GM21515 (cell line): ENCODE results near the gene GYS1.

Source experiments
- ATAC-seq: cut with Tn5 transposase; IDR thresholded peaks from one replicate; pipeline ENCODE4 v1.9.1; 2021; ENCODE audit not compliant: unreplicated experiment

Gene GYS1

GRCh38 chr19:48965040-48965805 is 27.9 kb downstream of the GYS1 start, which contains the start of gene FTL:
Gene FTL (plus strand): TSS chr19:48965309. CDS start chr19:48965508, 199 bp downstream.
- ATAC-seq, result peak; percentile 50

- no peak for ATAC-seq
Measured at GRCh38 chr19:48964205-48965039, 28.7 kb downstream of the GYS1 start.

- peak; percentile 24 for ATAC-seq
Measured at GRCh38 chr19:48963371-48964204, 29.5 kb downstream of the GYS1 start.

GRCh38 chr19:48962849-48963165 is 30.3 kb downstream of the GYS1 start:
- no peak for ATAC-seq

- no peak for ATAC-seq
Measured at GRCh38 chr19:48962029-48962848, 30.9 kb downstream of the GYS1 start.

GRCh38 chr19:48961673-48962028 is 31.5 kb downstream of the GYS1 start:
- no peak for ATAC-seq

GRCh38 chr19:48961051-48961649 is 32.0 kb downstream of the GYS1 start:
- ATAC-seq, result no peak

- no peak for ATAC-seq
Measured at GRCh38 chr19:48959341-48960239, 33.5 kb downstream of the GYS1 start.

- ATAC-seq, result no peak
Measured at GRCh38 chr19:48958006-48958405, 35.1 kb downstream of the GYS1 start.

GRCh38 chr19:48955308-48955958 is 37.7 kb downstream of the GYS1 start:
- no peak for ATAC-seq

- ATAC-seq, result peak; percentile 59
Measured at GRCh38 chr19:48954595-48955307, 38.4 kb downstream of the GYS1 start, which contains the start of gene BAX. Gene BAX (plus strand): TSS chr19:48954875. CDS start chr19:48954929, 54 bp downstream.

- ATAC-seq, result no peak
Measured at GRCh38 chr19:48953990-48954594, 39.0 kb downstream of the GYS1 start.

- ATAC-seq, result no peak
Measured at GRCh38 chr19:48953141-48953540, 40.0 kb downstream of the GYS1 start.

GRCh38 chr19:48950830-48951519 is 42.1 kb downstream of the GYS1 start:
- no peak for ATAC-seq

GRCh38 chr19:48950159-48950558 is 43.0 kb downstream of the GYS1 start:
- ATAC-seq, result no peak

GRCh38 chr19:48947258-48947542 is 45.9 kb downstream of the GYS1 start:
- ATAC-seq, result no peak
